Neural progenitor cell (in vitro differentiated cells): ENCODE data around the gene DARS1. TPM values are rescaled to one million over a fixed set of nuclear protein-coding genes. Genes with fewer than 3 reads are reported as not detected.
A peak's percentile ranks its signal among the peaks of the same experiment; 100 is the strongest.

Source experiments
- DNase-seq: peaks from one replicate; pipeline ENCODE4 v3.0.0-alpha.2; 2016; ENCODE audit warnings: low spot score
- H2AFZ ChIP-seq: fragments of 200-600 bp; sonication (generic); replicated peaks from 2 replicates; pipeline ENCODE4 v1.6.1; 2016; ENCODE audit warnings: antibody characterized with exemption
- H3F3A ChIP-seq: fragments of 200-600 bp; sonication (generic); 2 replicates; pipeline ENCODE4 v1.6.1; 2016; ENCODE audit warnings: antibody characterized with exemption, low read depth
- H3K27ac ChIP-seq: fragments of 200-600 bp; sonication (generic); 2 replicates; pipeline ENCODE4 v1.5.1; 2016; ENCODE audit warnings: mild to moderate bottlenecking
- H3K27me3 ChIP-seq: fragments of 200-600 bp; sonication (generic); 2 replicates; pipeline ENCODE4 v1.6.1; 2016; ENCODE audit warnings: mild to moderate bottlenecking, moderate library complexity
- H3K36me3 ChIP-seq: fragments of 200-600 bp; sonication (generic); 2 replicates; pipeline ENCODE4 v1.5.1; 2016
- H3K4me1 ChIP-seq: fragments of 200-600 bp; sonication (generic); 2 replicates; pipeline ENCODE4 v1.6.1; 2016; ENCODE audit warnings: mixed run types
- H3K4me2 ChIP-seq: fragments of 200-600 bp; sonication (generic); 2 replicates; pipeline ENCODE4 v1.6.1; 2016
- H3K4me3 ChIP-seq: fragments of 200-600 bp; sonication (generic); 2 replicates; pipeline ENCODE4 v1.5.1; 2016
- H3K79me2 ChIP-seq: fragments of 200-600 bp; sonication (generic); 2 replicates; pipeline ENCODE4 v1.6.1; 2016; ENCODE audit warnings: low read depth
- H3K9ac ChIP-seq: fragments of 200-600 bp; sonication (generic); 2 replicates; pipeline ENCODE4 v1.6.1; 2016
- H3K9me3 ChIP-seq: fragments of 200-600 bp; sonication (generic); 2 replicates; pipeline ENCODE4 v1.5.1; 2016; ENCODE audit warnings: low read depth
- H4K20me1 ChIP-seq: fragments of 200-600 bp; sonication (generic); 2 replicates; pipeline ENCODE4 v1.6.1; 2016; ENCODE audit warnings: low read depth
- H3K27ac Mint-ChIP-seq: 3 replicates; pipeline ENCODE4 v1.8.0; 2021; ENCODE audit warnings: mixed read lengths
- H3K27me3 Mint-ChIP-seq: 2 replicates; pipeline ENCODE4 v1.8.0; 2022; ENCODE audit warnings: low read depth, mild to moderate bottlenecking, inconsistent platforms, moderate library complexity, mixed read lengths; ENCODE audit not compliant: insufficient read depth
- H3K36me3 Mint-ChIP-seq: 3 replicates; pipeline ENCODE4 v1.8.0; 2021; ENCODE audit warnings: mixed read lengths
- H3K4me1 Mint-ChIP-seq: 3 replicates; pipeline ENCODE4 v1.8.0; 2021; ENCODE audit warnings: mixed read lengths
- H3K4me3 Mint-ChIP-seq: 3 replicates; pipeline ENCODE4 v1.8.0; 2021; ENCODE audit warnings: mild to moderate bottlenecking, moderate library complexity, mixed read lengths
- H3K9me3 Mint-ChIP-seq: 3 replicates; pipeline ENCODE4 v1.8.0; 2020; ENCODE audit warnings: mixed read lengths
- EZH2 ChIP-seq: fragments of 200-600 bp; sonication (generic); IDR thresholded peaks from 2 replicates; pipeline ENCODE4 v1.6.1; 2017; ENCODE audit warnings: antibody characterized with exemption, mild to moderate bottlenecking, moderate library complexity
- EZH2phosphoT487 ChIP-seq: fragments of 200-600 bp; sonication (generic); IDR thresholded peaks from 2 replicates; pipeline ENCODE4 v1.6.1; 2017; ENCODE audit warnings: antibody characterized with exemption
- total RNA-seq: library from RNA; depleted of rRNA; stranded (reverse); fragments of >200 nt; gene quantifications from 2 replicates; pipeline ENCODE4 v1.2.3, GENCODE V29; 2015; ENCODE audit warnings: low replicate concordance
- TF ChIP-seq, protein P1 (sequence below): fragments of 200-600 bp; sonication (generic); IDR thresholded peaks from 2 replicates; pipeline ENCODE4 v1.5.1; 2017; ENCODE audit warnings: antibody characterized with exemption, mild to moderate bottlenecking

Gene DARS1
- total RNA-seq, 1 donor from 2014 or later = 227 TPM

DNA sequence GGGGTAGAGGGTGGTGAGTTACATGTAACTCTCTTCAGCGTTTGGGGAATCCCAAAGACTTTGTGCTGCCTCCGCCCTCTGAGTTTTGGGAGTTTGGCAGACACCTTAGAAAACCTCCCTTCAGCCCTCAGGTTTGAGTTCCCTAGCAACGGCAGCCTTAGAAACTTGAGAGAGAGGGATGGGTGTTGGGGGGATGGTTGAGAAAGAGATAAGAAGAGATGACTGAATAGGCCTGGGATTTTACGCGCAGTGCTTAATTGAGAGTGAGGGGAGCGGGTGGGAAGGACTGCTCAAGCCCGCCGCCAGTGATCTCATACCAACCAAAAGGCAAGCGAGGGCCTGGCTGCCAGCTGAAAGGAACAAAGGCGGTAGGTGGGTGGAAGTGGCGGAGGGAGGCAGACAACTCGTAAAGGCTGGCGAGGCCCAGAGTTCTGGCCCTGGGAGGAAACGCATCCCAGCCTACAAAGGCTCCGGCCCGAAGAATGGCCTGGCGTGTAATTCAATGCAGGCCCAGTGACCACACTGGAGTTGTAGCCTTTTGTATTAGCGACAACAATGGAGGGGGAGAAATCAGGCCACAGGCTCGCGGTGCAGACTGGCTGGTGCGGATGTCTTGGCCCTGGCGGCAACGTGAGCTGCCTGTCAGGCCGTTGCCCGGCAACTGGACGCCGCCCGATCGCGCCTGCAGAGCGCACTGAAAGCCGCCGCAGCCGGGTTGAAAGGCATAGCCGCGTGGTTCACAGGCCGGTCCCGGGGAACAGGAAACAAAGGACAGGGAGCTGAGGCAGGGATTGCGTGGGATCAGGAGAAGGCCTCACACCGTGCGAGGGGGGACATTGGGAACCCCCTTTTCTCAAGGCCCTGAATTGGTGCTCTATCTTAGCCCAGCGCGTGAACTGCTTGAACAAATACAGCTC lies 39.9 kb upstream of the DARS1 start:
- peak overlapping the region; percentile 23 for H3K4me3 ChIP-seq
- no peaks in the 10 kb centered on the region for H4K20me1 ChIP-seq
- peak overlapping the region; percentile 42 for H2AFZ ChIP-seq
- peak; percentile 99 for DNase-seq
- H3K9ac ChIP-seq = peak overlapping the region; percentile 11
- H3K4me1 ChIP-seq = peaks cover 30% of the 10 kb centered on the region
- no peaks in the 10 kb centered on the region for H3K9me3 ChIP-seq
- H3F3A ChIP-seq = peaks cover 28% of the 10 kb centered on the region
- peak overlapping the region; percentile 80 for H3K4me3 Mint-ChIP-seq
- no peaks in the 10 kb centered on the region for H3K79me2 ChIP-seq
- H3K27me3 Mint-ChIP-seq = peaks cover 15% of the 10 kb centered on the region
- peaks cover 11% of the 10 kb centered on the region for H3K27me3 ChIP-seq
- H3K4me2 ChIP-seq = peak overlapping the region; percentile 75
- no peaks in the 10 kb centered on the region for H3K36me3 ChIP-seq
- H3K4me1 Mint-ChIP-seq = peaks cover 82% of the 10 kb centered on the region
- H3K9me3 Mint-ChIP-seq = peaks cover 2% of the 10 kb centered on the region
- H3K27ac ChIP-seq = peak overlapping the region; percentile 87
- peak overlapping the region; percentile 100 for H3K27ac Mint-ChIP-seq
- TF ChIP-seq, protein P1, sequence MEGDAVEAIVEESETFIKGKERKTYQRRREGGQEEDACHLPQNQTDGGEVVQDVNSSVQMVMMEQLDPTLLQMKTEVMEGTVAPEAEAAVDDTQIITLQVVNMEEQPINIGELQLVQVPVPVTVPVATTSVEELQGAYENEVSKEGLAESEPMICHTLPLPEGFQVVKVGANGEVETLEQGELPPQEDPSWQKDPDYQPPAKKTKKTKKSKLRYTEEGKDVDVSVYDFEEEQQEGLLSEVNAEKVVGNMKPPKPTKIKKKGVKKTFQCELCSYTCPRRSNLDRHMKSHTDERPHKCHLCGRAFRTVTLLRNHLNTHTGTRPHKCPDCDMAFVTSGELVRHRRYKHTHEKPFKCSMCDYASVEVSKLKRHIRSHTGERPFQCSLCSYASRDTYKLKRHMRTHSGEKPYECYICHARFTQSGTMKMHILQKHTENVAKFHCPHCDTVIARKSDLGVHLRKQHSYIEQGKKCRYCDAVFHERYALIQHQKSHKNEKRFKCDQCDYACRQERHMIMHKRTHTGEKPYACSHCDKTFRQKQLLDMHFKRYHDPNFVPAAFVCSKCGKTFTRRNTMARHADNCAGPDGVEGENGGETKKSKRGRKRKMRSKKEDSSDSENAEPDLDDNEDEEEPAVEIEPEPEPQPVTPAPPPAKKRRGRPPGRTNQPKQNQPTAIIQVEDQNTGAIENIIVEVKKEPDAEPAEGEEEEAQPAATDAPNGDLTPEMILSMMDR = no peak
- peak; percentile 27 for TF ChIP-seq EZH2phosphoT487
- TF ChIP-seq EZH2 = no peak
- peaks cover 1% of the 10 kb centered on the region for H3K36me3 Mint-ChIP-seq

DNA sequence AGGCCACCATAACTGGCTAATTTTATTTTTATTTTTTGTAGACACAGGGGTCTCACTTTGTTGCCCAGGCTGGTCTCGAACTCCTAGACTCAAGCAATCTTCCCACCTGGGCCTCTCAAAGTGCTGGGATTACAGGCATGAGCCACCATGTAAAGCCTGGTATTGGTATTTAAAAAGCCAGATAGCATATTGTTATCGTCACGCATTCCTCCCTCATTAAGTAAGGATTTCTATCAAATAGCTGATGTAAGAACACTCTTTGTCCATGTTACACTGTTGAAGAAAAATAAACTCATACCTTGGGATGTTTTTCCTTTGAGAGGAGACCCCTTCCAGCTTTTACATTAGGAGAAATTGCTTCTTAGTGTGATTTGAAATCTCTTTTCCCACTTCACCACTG lies 39.2 kb upstream of the DARS1 start:
- Mint-ChIP-seq H3K27me3 (peaks cover 15% of the 10 kb centered on the region), H3K4me1 (peaks cover 83% of the 10 kb centered on the region), H3K36me3 (peaks cover 1% of the 10 kb centered on the region), H3K27ac (peak overlapping the region; percentile 100), H3K9me3 (peaks cover 2% of the 10 kb centered on the region), H3K4me3 (peak overlapping the region; percentile 80)
- peaks cover 28% of the 10 kb centered on the region for H3F3A ChIP-seq
- no peaks in the 10 kb centered on the region for H3K36me3 ChIP-seq
- H3K9ac ChIP-seq = no peak overlapping the region
- no peaks in the 10 kb centered on the region for H4K20me1 ChIP-seq
- no peak overlapping the region for H2AFZ ChIP-seq
- H3K27ac ChIP-seq = peak overlapping the region; percentile 87
- H3K4me1 ChIP-seq = peaks cover 30% of the 10 kb centered on the region
- no peaks in the 10 kb centered on the region for H3K9me3 ChIP-seq
- no peak for TF ChIP-seq EZH2
- peak; percentile 7 for TF ChIP-seq EZH2phosphoT487
- peak overlapping the region; percentile 23 for H3K4me3 ChIP-seq
- H3K27me3 ChIP-seq = peaks cover 11% of the 10 kb centered on the region
- no peaks in the 10 kb centered on the region for H3K79me2 ChIP-seq
- no peak for DNase-seq
- peak overlapping the region; percentile 75 for H3K4me2 ChIP-seq

DNA sequence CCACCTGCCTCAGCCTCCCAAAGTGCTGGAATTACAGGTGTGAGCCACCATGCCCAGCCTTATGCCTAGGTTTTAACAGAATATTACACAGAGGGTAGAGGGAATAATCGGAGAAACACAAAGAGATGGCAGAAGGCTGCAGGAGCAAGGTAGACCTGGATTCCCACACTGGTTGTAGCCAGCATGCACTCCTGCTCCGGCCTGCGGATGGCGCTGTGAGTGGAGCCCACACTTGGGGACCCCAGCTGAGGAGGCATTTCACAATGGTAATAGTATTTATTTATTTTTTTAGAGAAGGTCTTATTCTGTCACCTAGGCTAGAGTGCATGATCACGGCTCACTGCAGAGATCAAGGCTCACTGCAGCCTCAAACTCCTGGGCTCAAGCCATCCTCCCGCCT lies 38.8 kb upstream of the DARS1 start:
- H3K4me3 ChIP-seq = no peak overlapping the region
- H3K9ac ChIP-seq = no peak overlapping the region
- peaks cover 30% of the 10 kb centered on the region for H3K4me1 ChIP-seq
- H3K36me3 ChIP-seq = no peaks in the 10 kb centered on the region
- Mint-ChIP-seq H3K36me3 (peaks cover 1% of the 10 kb centered on the region), H3K4me3 (peak overlapping the region; percentile 80), H3K27me3 (peaks cover 14% of the 10 kb centered on the region), H3K9me3 (peaks cover 2% of the 10 kb centered on the region), H3K4me1 (peaks cover 84% of the 10 kb centered on the region), H3K27ac (peak overlapping the region; percentile 100)
- H3K27me3 ChIP-seq = peaks cover 11% of the 10 kb centered on the region
- no peak overlapping the region for H3K27ac ChIP-seq
- H3K79me2 ChIP-seq = no peaks in the 10 kb centered on the region
- H2AFZ ChIP-seq = no peak overlapping the region
- no peak for DNase-seq
- peak overlapping the region; percentile 75 for H3K4me2 ChIP-seq
- no peaks in the 10 kb centered on the region for H4K20me1 ChIP-seq
- peaks cover 28% of the 10 kb centered on the region for H3F3A ChIP-seq
- TF ChIP-seq EZH2phosphoT487 (no peak), EZH2 (no peak)
- TF ChIP-seq, protein P1 = no peak
- H3K9me3 ChIP-seq = no peaks in the 10 kb centered on the region

DNA sequence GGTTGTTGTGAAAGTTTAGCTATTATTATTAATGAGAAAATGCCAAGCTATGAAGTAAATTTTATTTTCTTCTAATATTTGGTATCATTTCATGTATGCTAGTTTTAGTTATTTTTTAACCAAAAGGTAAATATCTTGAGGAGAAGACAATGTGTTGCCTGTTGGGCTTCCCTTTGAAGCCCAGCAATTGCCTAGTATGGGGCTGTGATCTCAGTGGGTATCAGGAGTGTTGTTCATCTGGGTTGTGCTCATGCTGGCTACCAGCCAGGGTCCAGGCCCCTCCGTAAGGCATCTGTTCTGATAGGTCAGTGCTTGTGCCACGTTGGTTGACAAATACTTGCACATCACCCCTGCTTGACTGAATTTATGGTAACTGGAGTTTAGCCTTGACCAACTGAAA lies 38.0 kb upstream of the DARS1 start:
- Mint-ChIP-seq H3K4me1 (peaks cover 86% of the 10 kb centered on the region), H3K9me3 (peaks cover 2% of the 10 kb centered on the region), H3K27me3 (peaks cover 11% of the 10 kb centered on the region), H3K4me3 (no peak overlapping the region), H3K27ac (peak overlapping the region; percentile 100), H3K36me3 (peaks cover 1% of the 10 kb centered on the region)
- no peak overlapping the region for H3K4me3 ChIP-seq
- no peak overlapping the region for H3K9ac ChIP-seq
- no peak overlapping the region for H3K4me2 ChIP-seq
- TF ChIP-seq EZH2phosphoT487 (no peak), EZH2 (no peak)
- TF ChIP-seq, protein P1 = no peak
- DNase-seq = no peak
- H3K4me1 ChIP-seq = peaks cover 30% of the 10 kb centered on the region
- H3F3A ChIP-seq = peaks cover 28% of the 10 kb centered on the region
- H3K9me3 ChIP-seq = no peaks in the 10 kb centered on the region
- H3K27me3 ChIP-seq = peaks cover 11% of the 10 kb centered on the region
- no peak overlapping the region for H2AFZ ChIP-seq
- H3K79me2 ChIP-seq = no peaks in the 10 kb centered on the region
- no peaks in the 10 kb centered on the region for H3K36me3 ChIP-seq
- no peaks in the 10 kb centered on the region for H4K20me1 ChIP-seq
- H3K27ac ChIP-seq = no peak overlapping the region
